ENCODE results near the gene RNF169.
"Not testable (repeated sequence)": the region's sequence is repeated elsewhere in the genome, so short reads cannot be mapped to it uniquely, and the experiment has no call there.

DNA sequence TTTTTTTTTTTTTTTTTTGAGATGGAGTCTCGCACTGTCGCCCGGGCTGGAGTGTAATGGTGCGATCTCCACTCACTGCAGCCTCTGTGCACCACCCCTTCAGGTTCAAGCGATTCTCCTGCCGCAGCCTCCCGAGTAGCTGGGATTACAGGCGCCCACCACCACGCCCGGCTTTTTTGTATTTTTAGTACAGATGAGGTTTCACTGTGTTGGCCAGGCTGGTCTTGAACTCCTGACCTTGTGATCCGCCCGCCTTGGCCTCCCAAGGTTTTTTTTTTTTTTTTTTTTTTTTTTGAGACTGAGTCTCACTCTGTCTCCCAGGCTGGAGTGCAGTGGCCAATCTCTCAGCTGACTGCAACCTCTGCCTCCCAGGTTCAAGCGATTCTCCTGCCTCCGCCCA lies 1.9 kb downstream of the RNF169 start:
- TF ChIP-seq, protein P1, sequence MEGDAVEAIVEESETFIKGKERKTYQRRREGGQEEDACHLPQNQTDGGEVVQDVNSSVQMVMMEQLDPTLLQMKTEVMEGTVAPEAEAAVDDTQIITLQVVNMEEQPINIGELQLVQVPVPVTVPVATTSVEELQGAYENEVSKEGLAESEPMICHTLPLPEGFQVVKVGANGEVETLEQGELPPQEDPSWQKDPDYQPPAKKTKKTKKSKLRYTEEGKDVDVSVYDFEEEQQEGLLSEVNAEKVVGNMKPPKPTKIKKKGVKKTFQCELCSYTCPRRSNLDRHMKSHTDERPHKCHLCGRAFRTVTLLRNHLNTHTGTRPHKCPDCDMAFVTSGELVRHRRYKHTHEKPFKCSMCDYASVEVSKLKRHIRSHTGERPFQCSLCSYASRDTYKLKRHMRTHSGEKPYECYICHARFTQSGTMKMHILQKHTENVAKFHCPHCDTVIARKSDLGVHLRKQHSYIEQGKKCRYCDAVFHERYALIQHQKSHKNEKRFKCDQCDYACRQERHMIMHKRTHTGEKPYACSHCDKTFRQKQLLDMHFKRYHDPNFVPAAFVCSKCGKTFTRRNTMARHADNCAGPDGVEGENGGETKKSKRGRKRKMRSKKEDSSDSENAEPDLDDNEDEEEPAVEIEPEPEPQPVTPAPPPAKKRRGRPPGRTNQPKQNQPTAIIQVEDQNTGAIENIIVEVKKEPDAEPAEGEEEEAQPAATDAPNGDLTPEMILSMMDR (IDR thresholded peaks at IDR 0.05) = not testable (repeated sequence)
- not testable (repeated sequence) for TF ChIP-seq POLR2A, EP300 (IDR thresholded peaks at IDR 0.05)

All from ovary (tissue), 3 donors.